Stimulated activated effector memory CD8-positive, alpha-beta T cell treated with anti-CD3 and anti-CD28 coated beads, Interleukin-12 subunit alpha, Interleukin-12 subunit beta, amount 100 ng/mL, for 72 hours (primary cell): ENCODE measurements around the gene UBE2R2.
A peak's percentile ranks its signal among the peaks of the same experiment; 100 is the strongest.
"Not testable (repeated sequence)": the region's sequence is repeated elsewhere in the genome, so short reads cannot be mapped to it uniquely, and the experiment has no call there.

ENCODE experiments used
- ATAC-seq: fragments of 150-1000 bp; cut with Tn5 transposase; 2 replicates; pipeline ENCODE4 v1.10.0; 2021
- DNase-seq, 2 donors: peaks; one replicate each; pipeline ENCODE4 v3.0.0; 2021 to 2022; ENCODE audit warnings: low spot score in 2 of 2
- H3K27ac Mint-ChIP-seq: one replicate; pipeline ENCODE4 v1.8.0; 2022; ENCODE audit warnings: mild to moderate bottlenecking, mixed read lengths
- H3K36me3 Mint-ChIP-seq: one replicate; pipeline ENCODE4 v1.8.0; 2022; ENCODE audit warnings: mild to moderate bottlenecking, mixed read lengths
- H3K4me1 Mint-ChIP-seq: one replicate; pipeline ENCODE4 v1.8.0; 2022; ENCODE audit warnings: mixed read lengths
- H3K4me3 Mint-ChIP-seq: one replicate; pipeline ENCODE4 v1.8.0; 2022; ENCODE audit warnings: mild to moderate bottlenecking, mixed read lengths
- H3K9me3 Mint-ChIP-seq: one replicate; pipeline ENCODE4 v1.8.0; 2022; ENCODE audit warnings: mixed read lengths

Gene UBE2R2

DNA sequence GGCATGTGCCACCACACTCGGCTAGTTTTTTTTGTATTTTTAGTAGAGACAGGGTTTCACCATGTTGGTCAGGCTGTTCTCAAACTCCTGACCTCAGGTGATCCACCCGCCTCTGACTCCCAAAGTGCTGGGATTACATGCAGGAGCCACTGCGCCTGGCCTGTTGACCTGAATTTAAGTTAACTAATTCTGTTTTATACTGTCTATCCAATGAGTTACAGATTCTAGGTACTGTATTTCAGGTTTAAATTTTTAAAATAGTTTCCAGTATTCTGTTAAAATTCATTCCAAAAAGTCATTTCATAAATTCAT lies 30.9 kb downstream of the UBE2R2 start:
- peak overlapping the region; percentile 45 for H3K27ac Mint-ChIP-seq
- H3K36me3 Mint-ChIP-seq = not testable (repeated sequence)

DNA sequence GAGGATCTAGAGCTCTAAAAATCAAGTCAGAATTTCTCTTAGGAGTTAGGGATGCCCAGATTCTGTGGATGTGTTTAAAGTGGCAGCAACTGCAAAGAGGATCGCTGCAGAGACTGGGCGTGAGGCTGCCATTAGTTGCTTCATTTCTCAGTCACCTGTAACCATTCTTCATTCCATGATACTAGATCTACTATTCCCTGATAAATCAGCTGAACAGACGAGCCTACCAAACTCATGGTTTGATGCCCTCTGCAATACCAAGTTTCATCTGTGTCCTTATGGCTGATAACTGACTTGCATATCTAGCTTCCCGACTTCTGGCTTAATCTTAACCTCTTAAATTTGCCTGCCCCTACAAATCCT lies 33.3 kb downstream of the UBE2R2 start:
- H3K4me3 Mint-ChIP-seq = no peak overlapping the region
- peaks cover 30% of the 10 kb centered on the region for H3K4me1 Mint-ChIP-seq
- ATAC-seq (no peak), DNase-seq (no peak)
- H3K36me3 Mint-ChIP-seq = peaks cover 13% of the 10 kb centered on the region
- H3K27ac Mint-ChIP-seq = no peak overlapping the region
- no peaks in the 10 kb centered on the region for H3K9me3 Mint-ChIP-seq

More for the DNA sequence above, 30.9 kb downstream of the UBE2R2 start:
- H3K9me3 Mint-ChIP-seq, ATAC-seq, H3K4me3 Mint-ChIP-seq, DNase-seq: not testable (repeated sequence)
- peaks cover 25% of the 10 kb centered on the region for H3K4me1 Mint-ChIP-seq

DNA sequence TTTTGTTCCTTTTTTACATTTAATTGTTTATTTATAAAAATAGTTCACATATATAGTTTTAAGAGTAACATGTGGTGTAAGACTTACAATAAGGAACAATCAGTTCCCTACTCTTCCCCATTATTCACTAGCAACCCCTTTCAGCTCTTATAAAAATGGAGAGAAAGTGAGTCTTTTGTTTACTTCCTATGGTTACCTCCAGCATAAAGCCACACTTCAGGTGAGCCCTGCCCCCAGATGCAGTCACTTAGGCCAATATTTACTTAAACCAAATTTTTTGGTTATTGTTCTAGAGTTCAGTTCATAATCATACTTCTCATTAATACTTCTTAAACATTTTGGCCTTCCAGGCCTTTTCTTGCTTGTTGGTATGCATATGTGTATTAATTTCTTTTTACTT lies 33.7 kb downstream of the UBE2R2 start:
- Mint-ChIP-seq H3K4me1 (peaks cover 33% of the 10 kb centered on the region), H3K4me3 (no peak overlapping the region), H3K9me3 (no peaks in the 10 kb centered on the region), H3K27ac (no peak overlapping the region), H3K36me3 (peaks cover 13% of the 10 kb centered on the region)
- ATAC-seq (no peak), DNase-seq (no peak)

DNA sequence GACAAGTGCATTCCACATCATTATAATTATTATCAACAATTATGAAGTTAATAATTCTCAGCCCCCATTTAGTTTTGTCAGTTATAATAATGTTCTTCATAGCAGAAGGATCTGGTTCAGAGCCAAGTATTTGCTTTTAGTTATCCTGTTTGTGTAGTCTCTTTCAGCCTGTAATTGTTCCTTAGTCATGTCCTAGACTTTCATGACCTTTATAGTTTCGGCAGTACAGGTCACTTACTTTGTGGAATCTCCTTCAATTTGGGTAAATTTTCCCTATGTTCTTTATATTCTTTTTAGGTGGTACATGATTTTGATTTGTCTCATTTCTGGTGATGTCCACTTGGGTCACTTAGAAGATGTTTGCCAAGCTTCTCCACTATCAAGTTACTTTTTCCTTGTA lies 34.3 kb downstream of the UBE2R2 start:
- H3K9me3 Mint-ChIP-seq = no peaks in the 10 kb centered on the region
- H3K36me3 Mint-ChIP-seq = peaks cover 13% of the 10 kb centered on the region
- no peak overlapping the region for H3K27ac Mint-ChIP-seq
- DNase-seq (no peak), ATAC-seq (no peak)
- no peak overlapping the region for H3K4me3 Mint-ChIP-seq
- peaks cover 30% of the 10 kb centered on the region for H3K4me1 Mint-ChIP-seq

DNA sequence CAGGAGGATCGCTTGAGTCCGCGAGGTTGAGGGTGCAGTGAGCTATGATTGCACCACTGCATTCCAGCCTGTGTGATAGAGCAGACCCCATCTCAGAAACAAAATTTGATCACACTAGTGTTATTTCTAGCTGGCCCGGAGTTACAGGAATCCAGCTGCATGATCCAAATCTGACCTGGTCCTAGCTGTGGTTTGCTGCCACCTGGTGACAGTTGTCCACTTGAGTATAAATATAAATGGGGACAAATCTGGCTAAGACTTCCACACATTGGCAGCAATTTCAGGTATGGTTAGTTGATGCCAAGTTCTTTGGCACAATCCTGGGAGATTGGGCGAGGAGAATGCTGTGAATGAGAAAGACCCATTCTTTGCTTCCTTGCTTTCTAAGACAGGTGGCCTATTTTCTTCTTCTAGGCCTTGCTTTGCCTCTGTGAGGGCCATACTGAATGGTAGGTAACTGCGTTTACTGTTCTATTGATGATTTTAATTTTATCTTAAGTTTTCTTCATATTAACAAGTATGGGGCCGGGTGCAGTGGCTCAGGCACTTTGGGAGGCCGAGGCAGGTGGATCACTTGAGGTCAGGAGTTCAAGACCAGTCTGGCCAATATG lies 35.4 kb downstream of the UBE2R2 start:
- DNase-seq (no peak), ATAC-seq (peak; percentile 60)
- H3K4me1 Mint-ChIP-seq = peaks cover 31% of the 10 kb centered on the region
- H3K27ac Mint-ChIP-seq = no peak overlapping the region
- H3K9me3 Mint-ChIP-seq = no peaks in the 10 kb centered on the region
- no peak overlapping the region for H3K4me3 Mint-ChIP-seq
- peaks cover 19% of the 10 kb centered on the region for H3K36me3 Mint-ChIP-seq

DNA sequence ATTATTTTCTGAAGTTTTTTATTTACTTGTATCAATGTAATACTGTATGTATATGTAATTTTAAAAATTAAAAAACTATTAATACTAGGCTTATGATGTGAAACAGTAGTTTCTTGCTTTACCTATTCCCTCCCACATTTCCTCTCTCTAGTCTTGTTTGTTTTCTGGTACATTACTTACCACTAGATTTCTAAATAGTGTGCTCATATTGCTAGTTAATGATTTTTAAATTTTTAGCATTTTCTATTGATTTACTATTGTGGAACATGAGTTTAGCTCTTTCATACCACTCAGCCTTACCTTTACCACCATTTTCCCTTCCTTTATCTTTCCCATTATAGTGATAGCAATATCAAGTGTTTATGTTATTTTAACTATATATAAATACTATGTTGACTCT lies 39.3 kb downstream of the UBE2R2 start:
- H3K27ac Mint-ChIP-seq = no peak overlapping the region
- H3K9me3 Mint-ChIP-seq = no peaks in the 10 kb centered on the region
- no peak overlapping the region for H3K4me3 Mint-ChIP-seq
- peaks cover 21% of the 10 kb centered on the region for H3K4me1 Mint-ChIP-seq
- DNase-seq (no peak), ATAC-seq (no peak)
- peaks cover 19% of the 10 kb centered on the region for H3K36me3 Mint-ChIP-seq

DNA sequence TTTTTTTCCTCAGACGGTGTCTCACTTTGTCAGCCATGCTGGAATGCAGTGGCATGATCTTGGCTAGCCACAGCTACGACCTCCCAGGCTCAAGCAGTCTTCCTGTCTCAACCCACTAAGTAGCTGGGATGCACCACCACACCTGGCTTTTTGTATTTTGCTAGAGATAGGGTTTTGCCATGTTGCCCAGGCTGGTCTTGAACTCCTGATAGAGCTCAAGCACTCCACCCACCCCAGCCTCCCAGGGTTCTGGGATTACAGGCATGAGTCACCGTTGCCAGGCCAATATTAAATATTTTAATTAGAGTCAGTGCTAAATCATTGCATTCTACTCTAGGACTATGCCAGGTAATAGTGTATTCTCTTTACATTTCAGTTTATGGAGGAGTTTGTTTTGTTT lies 41.5 kb downstream of the UBE2R2 start:
- no peak overlapping the region for H3K27ac Mint-ChIP-seq
- no peaks in the 10 kb centered on the region for H3K9me3 Mint-ChIP-seq
- ATAC-seq (no peak), DNase-seq (no peak)
- no peak overlapping the region for H3K4me3 Mint-ChIP-seq
- H3K4me1 Mint-ChIP-seq = peaks cover 27% of the 10 kb centered on the region
- peaks cover 35% of the 10 kb centered on the region for H3K36me3 Mint-ChIP-seq

DNA sequence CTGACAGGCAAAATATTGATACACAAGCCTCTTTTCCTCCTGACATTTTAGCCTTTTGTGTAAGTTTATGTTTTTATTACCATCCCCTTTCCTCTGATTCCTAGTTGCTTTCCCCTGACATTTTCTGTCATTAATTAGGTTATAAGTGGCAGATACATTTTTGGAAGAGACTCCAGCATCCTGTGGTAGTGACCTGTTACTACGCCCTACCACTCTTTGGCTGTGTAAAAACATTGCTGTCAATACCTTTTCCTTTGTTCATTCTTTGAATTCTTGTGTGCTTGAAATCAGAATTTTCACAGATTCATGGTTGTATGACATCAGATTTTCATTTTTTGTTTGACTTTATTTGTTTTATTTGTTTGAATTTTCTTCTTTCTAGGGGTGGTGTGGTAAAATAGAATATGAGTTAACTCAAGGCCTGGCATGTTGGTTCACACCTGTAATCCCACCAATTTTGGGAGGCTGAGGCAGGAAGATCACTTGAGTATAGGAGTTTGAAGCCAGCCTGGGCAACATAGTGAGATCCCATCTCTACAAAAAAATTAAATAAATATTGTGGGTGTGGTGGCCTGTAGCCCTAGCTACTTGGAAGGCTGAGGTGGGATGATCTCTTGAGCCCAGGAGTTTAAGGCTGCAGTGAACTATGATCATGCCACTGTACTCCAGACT lies 43.4 kb downstream of the UBE2R2 start:
- H3K27ac Mint-ChIP-seq = peak overlapping the region; percentile 73
- ATAC-seq (no peak), DNase-seq (no peak)
- peaks cover 22% of the 10 kb centered on the region for H3K4me1 Mint-ChIP-seq
- no peaks in the 10 kb centered on the region for H3K9me3 Mint-ChIP-seq
- H3K36me3 Mint-ChIP-seq = peaks cover 29% of the 10 kb centered on the region
- H3K4me3 Mint-ChIP-seq = no peak overlapping the region

DNA sequence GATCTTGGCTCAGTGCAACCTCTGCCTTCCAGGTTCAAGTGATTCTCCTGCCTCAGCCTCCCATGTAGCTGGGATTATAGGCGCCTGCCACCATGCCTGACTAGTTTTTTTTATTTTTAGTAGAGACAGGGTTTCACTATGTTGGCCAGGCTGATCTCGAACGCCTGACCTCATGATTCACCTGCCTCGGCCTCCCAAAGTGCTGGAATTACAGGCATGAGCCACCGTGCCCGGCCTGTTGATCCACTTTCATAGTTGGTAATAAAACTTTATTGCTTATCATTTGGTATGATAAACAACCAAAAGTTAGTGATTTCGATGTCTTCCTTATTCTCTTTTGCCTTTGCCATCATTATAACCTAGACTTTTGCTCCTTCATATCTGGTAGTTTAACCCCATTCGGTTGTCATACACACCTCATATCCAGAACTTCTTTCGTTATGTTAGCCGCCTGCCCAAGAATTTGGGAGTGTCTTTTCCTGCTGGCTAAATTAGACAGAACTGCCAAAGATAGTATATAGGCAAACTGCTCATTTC lies 45.0 kb downstream of the UBE2R2 start:
- peaks cover 20% of the 10 kb centered on the region for H3K4me1 Mint-ChIP-seq
- peaks cover 30% of the 10 kb centered on the region for H3K36me3 Mint-ChIP-seq
- ATAC-seq (no peak), DNase-seq (no peak)
- H3K9me3 Mint-ChIP-seq = no peaks in the 10 kb centered on the region
- H3K27ac Mint-ChIP-seq = no peak overlapping the region
- H3K4me3 Mint-ChIP-seq = no peak overlapping the region

DNA sequence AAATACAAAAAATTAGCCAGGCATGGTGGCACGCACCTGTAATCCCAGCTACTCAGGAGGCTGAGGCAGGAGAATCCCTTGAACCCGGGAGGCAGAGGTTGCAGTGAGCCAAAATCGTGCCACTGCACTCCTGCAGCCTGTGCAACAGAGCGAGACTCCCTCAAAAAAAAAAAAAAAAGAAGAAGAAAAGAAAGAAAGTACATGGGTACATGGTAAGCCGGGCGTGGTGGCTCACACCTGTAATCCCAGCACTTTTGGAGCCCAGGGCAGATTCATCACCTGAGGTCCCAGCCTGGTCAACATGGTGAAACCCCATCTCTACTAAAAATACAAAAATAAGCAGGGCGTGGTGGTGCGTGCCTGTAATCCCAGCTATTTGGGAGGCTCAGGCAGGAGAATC lies 46.1 kb downstream of the UBE2R2 start:
- not testable (repeated sequence) for H3K27ac Mint-ChIP-seq, H3K4me3 Mint-ChIP-seq, H3K9me3 Mint-ChIP-seq, ATAC-seq, DNase-seq
- Mint-ChIP-seq H3K4me1 (peaks cover 30% of the 10 kb centered on the region), H3K36me3 (peaks cover 29% of the 10 kb centered on the region)

DNA sequence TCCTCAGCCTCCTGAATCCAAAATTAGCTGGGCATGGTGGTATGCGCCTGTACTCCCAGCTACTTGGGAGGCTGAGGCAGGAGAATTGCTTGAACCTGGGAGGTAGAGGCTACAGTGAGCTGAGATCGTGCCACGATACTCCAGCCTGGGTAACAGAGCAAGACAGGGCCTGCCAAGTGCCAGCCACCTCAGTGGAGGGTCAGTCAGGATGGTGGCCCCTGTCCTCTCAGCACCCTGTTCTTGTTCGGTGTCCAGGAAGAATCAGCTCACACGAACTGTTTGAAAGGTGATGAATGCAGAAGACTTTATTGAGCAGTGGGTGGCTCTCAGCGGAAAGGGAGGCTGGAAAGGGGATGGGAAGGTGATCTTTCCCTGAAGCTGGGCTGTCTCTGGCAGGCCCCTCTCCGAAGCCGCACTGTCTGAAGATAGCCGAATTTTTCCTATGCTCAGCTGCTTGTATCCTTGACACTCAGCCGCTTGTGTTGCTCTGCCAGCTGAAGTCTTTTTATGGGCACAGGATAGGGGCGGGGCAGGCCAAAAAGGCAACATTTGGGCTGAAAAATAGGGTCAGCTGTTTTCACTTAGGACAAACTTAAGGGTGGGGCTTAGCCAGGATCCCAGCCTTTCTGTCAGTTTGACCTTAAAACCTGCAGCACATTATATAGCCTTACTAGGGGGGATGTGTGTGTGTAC lies 50.9 kb downstream of the UBE2R2 start:
- Mint-ChIP-seq H3K4me1 (peaks cover 28% of the 10 kb centered on the region), H3K36me3 (peaks cover 19% of the 10 kb centered on the region), H3K4me3 (no peak overlapping the region), H3K27ac (no peak overlapping the region), H3K9me3 (no peaks in the 10 kb centered on the region)
- DNase-seq (no peak), ATAC-seq (no peak)

DNA sequence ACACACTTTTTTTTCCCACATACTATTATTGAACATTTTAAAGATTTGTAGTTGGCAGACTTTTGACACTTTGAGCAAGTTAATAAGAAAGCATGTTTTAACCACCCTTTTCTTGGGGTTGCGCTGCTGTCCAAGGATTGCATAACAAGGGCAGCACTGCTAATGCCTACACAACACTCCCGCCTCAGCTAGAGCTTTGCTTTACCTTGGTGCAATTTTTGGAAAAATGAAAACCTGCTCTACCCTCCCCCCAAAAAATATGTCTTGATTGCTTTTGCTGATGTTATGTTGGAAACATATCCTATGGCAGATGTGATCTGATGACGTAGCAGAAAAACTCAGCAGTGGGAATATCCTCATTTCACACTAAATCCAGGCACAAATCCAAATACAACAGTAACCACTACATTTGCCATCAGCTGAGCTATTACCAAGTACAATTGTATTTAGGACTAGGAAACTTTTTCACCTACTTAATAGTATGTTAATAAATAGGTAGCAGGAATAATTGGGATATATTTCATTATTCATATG lies 51.5 kb downstream of the UBE2R2 start:
- no peak overlapping the region for H3K4me3 Mint-ChIP-seq
- DNase-seq (no peak), ATAC-seq (no peak)
- no peaks in the 10 kb centered on the region for H3K9me3 Mint-ChIP-seq
- H3K36me3 Mint-ChIP-seq = peaks cover 13% of the 10 kb centered on the region
- H3K27ac Mint-ChIP-seq = no peak overlapping the region
- peaks cover 28% of the 10 kb centered on the region for H3K4me1 Mint-ChIP-seq

DNA sequence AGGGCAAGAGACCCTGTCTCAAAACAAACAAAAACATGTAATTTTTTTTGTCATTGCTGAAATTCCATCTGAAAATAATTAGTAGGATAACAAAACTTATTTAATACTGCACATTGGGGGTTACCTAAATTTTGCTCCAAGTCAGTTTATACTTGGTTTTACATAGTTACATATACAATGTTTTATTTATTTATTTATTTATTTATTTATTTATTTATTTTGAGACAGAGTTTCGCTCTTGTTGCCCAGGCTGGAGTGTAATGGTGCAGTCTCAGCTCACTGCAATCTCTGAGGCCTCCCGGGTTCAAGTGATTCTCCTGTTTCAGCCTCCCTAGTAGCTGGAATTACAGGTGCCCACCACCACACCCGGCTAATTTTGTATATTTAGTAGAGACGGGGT lies 52.3 kb downstream of the UBE2R2 start:
- ATAC-seq, H3K36me3 Mint-ChIP-seq, H3K4me3 Mint-ChIP-seq, H3K9me3 Mint-ChIP-seq, H3K27ac Mint-ChIP-seq, DNase-seq: not testable (repeated sequence)
- peaks cover 28% of the 10 kb centered on the region for H3K4me1 Mint-ChIP-seq

DNA sequence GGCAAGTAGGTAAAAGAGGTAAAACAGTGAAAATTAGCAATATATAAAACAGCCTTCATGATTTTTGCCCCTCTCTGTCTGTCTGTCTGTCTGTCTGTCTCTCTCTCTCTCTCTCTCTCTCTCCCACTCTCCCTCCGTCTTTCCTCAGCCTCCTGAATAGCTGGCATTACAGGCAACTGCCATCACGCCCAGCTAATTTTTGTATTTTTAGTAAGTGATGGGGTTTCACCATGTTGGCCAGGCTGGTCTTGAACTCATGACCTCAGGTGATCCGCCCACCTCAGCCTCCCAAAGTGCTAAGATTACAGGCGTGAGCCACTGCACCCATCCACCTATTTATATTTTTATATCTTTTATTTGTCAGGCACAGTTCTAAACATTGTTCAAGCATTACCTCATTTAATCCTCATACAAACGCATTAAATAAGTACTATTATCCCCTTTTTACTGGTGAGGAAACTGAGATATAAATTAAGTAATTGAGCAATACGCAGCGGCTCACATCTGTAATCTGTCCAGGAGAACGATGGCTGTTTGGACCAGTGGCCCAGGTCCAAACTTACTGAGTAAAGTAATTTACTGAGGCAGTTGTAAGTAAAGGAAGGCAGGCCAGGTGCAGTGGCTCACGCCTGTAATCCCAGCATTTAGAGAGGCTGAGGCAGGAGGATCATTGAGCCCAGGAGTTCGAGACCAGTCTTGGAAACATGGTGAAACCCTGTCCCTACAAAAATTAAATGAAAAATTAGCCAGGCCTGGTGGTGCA lies 60.9 kb downstream of the UBE2R2 start:
- DNase-seq (no peak), ATAC-seq (no peak)
- no peaks in the 10 kb centered on the region for H3K9me3 Mint-ChIP-seq
- H3K36me3 Mint-ChIP-seq = peaks cover 3% of the 10 kb centered on the region
- no peak overlapping the region for H3K27ac Mint-ChIP-seq
- no peak overlapping the region for H3K4me3 Mint-ChIP-seq
- H3K4me1 Mint-ChIP-seq = peaks cover 44% of the 10 kb centered on the region

DNA sequence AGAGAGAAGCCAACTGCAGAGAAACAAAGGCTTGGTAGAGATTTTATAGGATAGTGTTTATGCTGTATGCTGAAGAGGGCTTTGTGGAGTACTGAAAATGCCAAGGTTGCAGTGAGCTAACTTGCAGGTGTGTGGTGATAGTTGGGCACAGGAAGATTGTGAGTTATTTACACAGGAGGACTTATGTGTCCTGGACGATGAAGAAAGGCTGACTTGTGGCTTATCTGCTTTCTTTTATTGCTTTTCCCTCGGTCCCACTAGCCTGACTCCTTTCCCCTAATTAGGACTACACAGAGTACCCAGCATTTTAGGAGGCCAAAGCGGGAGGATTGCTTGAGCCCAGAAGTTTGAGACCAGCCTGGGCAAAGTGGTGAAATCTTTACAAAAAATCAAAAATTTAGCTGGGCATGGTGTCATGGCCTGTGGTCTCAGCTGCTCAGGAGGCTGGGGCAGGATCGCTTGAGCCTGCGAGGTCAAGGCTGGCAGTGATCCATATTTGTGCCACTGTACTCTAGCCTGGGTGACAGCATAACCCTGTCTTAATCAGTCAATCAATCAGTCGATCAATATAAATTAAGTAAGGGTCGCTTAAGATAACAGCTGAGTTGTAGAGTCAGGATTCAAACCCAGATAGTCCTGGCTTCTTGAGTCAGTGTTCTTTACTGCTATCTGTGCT lies 61.9 kb downstream of the UBE2R2 start:
- H3K36me3 Mint-ChIP-seq = peaks cover 7% of the 10 kb centered on the region
- H3K4me3 Mint-ChIP-seq = no peak overlapping the region
- ATAC-seq (no peak), DNase-seq (no peak)
- H3K4me1 Mint-ChIP-seq = peaks cover 47% of the 10 kb centered on the region
- H3K27ac Mint-ChIP-seq = no peak overlapping the region
- H3K9me3 Mint-ChIP-seq = no peaks in the 10 kb centered on the region
